Calu3 (cell line): Measurements from ENCODE around the gene CST5. TPM values are rescaled to one million over a fixed set of nuclear protein-coding genes. Genes with fewer than 3 reads are reported as not detected.
"Not testable (repeated sequence)": the region's sequence is repeated elsewhere in the genome, so short reads cannot be mapped to it uniquely, and the experiment has no call there.

Experiments used
- BruUV-seq: library from RNA; stranded (reverse); fragments of 400-500 nt; replicated peaks from 2 replicates; lab custom pipeline; 2021; lab: Mats Ljungman, UMichigan
- CTCF ChIA-PET: fragments of 300-600 bp; sonication (Branson Sonifier 250); formaldehyde crosslinking; loops from one replicate; lab custom pipeline; 2022; ENCODE audit warnings: antibody characterized with exemption; lab: Charles Lee
- DNase-seq: peaks from one replicate; pipeline ENCODE4 v3.0.0; 2022
- H3K27ac Mint-ChIP-seq: one replicate; pipeline ENCODE4 v1.8.0; 2022; ENCODE audit warnings: mixed read lengths; ENCODE audit not compliant: unreplicated experiment
- H3K27me3 Mint-ChIP-seq: one replicate; pipeline ENCODE4 v1.8.0; 2022; ENCODE audit warnings: mixed read lengths; ENCODE audit not compliant: unreplicated experiment
- H3K36me3 Mint-ChIP-seq: one replicate; pipeline ENCODE4 v1.8.0; 2022; ENCODE audit warnings: mild to moderate bottlenecking, moderate library complexity, mixed read lengths; ENCODE audit not compliant: insufficient read depth, unreplicated experiment
- H3K4me1 Mint-ChIP-seq: one replicate; pipeline ENCODE4 v1.8.0; 2022; ENCODE audit warnings: mild to moderate bottlenecking, low read depth, mixed read lengths; ENCODE audit not compliant: unreplicated experiment
- H3K4me3 Mint-ChIP-seq: one replicate; pipeline ENCODE4 v1.8.0; 2022; ENCODE audit warnings: mild to moderate bottlenecking, low read depth, moderate library complexity, mixed read lengths; ENCODE audit not compliant: unreplicated experiment
- H3K9me3 Mint-ChIP-seq: one replicate; pipeline ENCODE4 v1.8.0; 2022; ENCODE audit warnings: low read depth, mixed read lengths; ENCODE audit not compliant: unreplicated experiment
- intact Hi-C: fragments of 100-400 bp; cut with micrococcal nuclease; formaldehyde crosslinking; loops from one replicate; pipeline ENCODE4 v1.10.0; 2022; ENCODE audit not compliant: unreplicated experiment
- total RNA-seq: library from RNA; stranded (reverse); gene quantifications from 2 replicates; pipeline ENCODE4 v1.2.3, GENCODE V29; 2022
- TF ChIP-seq, protein P1 (sequence below): fragments of 200-600 bp; IDR thresholded peaks from one replicate; pipeline ENCODE4 v1.8.0; 2022; ENCODE audit warnings: antibody characterized with exemption; ENCODE audit not compliant: unreplicated experiment

The CST5 gene
- total RNA-seq, 1 experiment from 2014 or later: not detected

DNA sequence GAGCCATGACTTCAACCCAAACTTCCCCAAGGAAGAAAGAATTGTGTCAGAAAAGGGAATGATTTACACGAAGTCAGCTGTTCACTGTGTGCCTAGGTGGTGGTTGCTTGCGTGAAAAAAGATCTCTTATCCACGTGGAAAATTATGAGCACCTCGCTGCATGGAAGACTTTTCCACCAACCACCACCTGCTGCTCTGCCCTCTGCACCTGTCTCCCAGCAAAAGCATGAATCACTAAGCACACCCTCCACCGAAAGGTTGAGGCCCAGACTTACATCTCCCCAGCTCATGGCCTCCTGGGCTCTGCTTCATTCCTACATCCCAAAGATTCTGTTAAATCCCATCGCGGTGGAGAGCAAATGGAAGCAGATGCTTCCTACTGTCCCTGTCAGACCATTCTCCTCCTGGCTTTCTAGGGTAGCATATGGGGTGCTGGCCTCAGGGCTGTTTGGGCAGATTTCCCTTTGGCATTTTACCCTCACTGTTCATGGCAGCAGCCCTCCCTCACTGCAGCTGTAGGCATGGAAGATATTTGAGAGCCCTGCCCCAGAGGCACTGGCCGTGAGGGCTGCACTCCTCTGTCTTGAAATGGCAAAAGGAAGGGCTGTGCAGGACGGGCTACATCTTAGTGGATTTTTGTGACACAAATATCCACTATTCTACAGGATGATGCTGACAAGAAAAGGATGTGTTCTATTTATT is 37.6 kb upstream of the CST5 start:
- Mint-ChIP-seq H3K4me1 (no peaks in the 10 kb centered on the region), H3K4me3 (no peak overlapping the region), H3K9me3 (no peaks in the 10 kb centered on the region), H3K27me3 (no peaks in the 10 kb centered on the region), H3K27ac (no peak overlapping the region), H3K36me3 (no peaks in the 10 kb centered on the region)
- intact Hi-C loops: no loop called here
- CTCF ChIA-PET: no interaction called here
- BruUV-seq: no TSS peak
- DNase-seq: no peak
- TF ChIP-seq, protein P1, sequence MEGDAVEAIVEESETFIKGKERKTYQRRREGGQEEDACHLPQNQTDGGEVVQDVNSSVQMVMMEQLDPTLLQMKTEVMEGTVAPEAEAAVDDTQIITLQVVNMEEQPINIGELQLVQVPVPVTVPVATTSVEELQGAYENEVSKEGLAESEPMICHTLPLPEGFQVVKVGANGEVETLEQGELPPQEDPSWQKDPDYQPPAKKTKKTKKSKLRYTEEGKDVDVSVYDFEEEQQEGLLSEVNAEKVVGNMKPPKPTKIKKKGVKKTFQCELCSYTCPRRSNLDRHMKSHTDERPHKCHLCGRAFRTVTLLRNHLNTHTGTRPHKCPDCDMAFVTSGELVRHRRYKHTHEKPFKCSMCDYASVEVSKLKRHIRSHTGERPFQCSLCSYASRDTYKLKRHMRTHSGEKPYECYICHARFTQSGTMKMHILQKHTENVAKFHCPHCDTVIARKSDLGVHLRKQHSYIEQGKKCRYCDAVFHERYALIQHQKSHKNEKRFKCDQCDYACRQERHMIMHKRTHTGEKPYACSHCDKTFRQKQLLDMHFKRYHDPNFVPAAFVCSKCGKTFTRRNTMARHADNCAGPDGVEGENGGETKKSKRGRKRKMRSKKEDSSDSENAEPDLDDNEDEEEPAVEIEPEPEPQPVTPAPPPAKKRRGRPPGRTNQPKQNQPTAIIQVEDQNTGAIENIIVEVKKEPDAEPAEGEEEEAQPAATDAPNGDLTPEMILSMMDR: no peak

DNA sequence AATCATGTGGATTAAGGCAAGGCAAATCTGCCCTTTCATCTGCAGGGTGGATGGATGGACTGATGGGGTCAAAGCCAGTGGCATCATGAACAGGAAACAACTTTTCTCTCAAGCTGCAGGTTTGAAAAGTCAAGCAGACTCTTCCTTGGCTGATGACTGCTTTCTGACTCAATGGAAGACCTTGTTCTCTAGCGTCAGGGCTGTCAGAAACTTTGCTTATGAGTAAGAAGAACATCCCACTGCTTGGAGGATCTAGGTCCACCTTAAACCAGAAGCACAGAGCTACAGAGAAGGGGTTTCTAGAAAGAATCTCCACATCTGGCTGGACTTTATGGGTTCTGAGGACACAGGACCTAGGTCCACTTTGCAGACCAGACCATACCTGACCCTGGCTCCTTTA is 36.3 kb upstream of the CST5 start:
- intact Hi-C loops: no loop called here
- CTCF ChIA-PET: no interaction called here
- Mint-ChIP-seq H3K4me1 (no peaks in the 10 kb centered on the region), H3K36me3 (no peaks in the 10 kb centered on the region), H3K27ac (no peak overlapping the region), H3K27me3 (no peaks in the 10 kb centered on the region), H3K4me3 (no peak overlapping the region), H3K9me3 (no peaks in the 10 kb centered on the region)
- no peak for DNase-seq
- no TSS peak for BruUV-seq
- TF ChIP-seq, protein P1: no peak

DNA sequence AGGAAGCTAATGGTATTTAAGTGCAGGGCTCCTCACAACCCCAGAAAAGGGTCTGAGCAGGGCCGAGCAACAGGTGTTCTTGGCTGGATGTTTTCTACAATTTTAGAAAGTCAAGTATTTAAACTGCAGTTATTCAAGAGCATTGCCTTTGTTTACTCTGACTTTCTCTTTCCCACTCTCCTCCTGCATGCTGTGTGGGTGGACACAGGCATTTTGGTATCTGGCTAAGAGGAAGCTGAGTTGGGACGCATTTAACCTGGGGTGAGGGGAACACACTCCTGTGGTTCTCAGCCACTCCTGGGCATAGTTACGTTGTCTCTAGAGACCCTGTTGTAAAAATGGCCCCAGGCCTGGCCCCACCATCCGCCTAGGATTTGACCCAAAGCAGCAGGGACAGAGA is 34.9 kb upstream of the CST5 start:
- intact Hi-C loops, DNase-seq, H3K27ac Mint-ChIP-seq, BruUV-seq, H3K27me3 Mint-ChIP-seq, H3K9me3 Mint-ChIP-seq, CTCF ChIA-PET, H3K4me1 Mint-ChIP-seq, H3K36me3 Mint-ChIP-seq, H3K4me3 Mint-ChIP-seq: not testable (repeated sequence)

DNA sequence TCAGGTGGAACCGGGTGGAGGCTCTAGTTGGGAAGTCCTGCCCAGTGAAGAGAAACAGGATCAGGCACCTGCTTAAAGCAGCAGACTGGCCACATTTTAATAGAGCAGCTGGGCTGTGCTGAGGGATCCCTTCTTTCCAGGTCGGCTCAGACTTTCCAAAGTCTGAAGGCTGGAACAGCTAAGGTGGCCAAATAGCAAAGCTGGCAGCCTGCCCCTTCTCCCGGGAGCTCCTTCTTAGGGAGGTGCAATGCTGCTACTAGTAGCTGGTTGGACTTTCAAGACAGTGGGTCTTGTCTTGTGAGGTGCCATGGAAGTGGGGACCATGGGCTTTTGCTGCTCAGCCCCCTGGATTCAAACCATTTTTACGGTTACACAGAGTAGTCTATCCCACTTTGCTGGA is 30.7 kb upstream of the CST5 start:
- Mint-ChIP-seq H3K27me3 (no peaks in the 10 kb centered on the region), H3K9me3 (no peaks in the 10 kb centered on the region), H3K4me3 (no peak overlapping the region), H3K27ac (no peak overlapping the region), H3K36me3 (no peaks in the 10 kb centered on the region), H3K4me1 (no peaks in the 10 kb centered on the region)
- intact Hi-C loops: no loop called here
- DNase-seq: no peak
- CTCF ChIA-PET: no interaction called here
- TF ChIP-seq, protein P1: no peak
- no TSS peak for BruUV-seq

DNA sequence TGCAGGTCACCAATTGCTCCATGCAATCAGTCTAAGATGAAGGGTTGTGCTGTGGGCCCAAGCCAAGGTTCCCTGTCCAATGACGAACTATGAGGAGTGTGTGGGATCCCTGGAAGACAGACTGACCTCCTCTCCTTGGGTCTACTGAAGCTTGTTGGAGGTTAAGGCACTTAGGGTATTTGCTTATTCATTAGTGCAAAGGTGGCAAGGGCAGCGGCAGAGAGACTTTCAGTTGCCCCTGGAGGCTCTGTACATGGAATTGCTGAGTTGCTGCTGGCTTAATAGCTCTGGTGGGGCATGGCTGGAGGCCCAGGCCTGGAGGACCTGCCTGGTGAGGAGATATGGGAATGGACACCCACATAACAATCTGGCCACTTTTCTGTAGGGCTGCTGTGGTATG is 29.8 kb upstream of the CST5 start:
- Mint-ChIP-seq H3K27ac (no peak overlapping the region), H3K9me3 (no peaks in the 10 kb centered on the region), H3K4me3 (no peak overlapping the region), H3K4me1 (no peaks in the 10 kb centered on the region), H3K27me3 (no peaks in the 10 kb centered on the region), H3K36me3 (no peaks in the 10 kb centered on the region)
- TF ChIP-seq, protein P1: no peak
- DNase-seq: no peak
- CTCF ChIA-PET: no interaction called here
- intact Hi-C loops: no loop called here
- BruUV-seq: no TSS peak
